ENCODE measurements around the gene MEI1.
A peak's percentile ranks its signal among the peaks of the same experiment; 100 is the strongest.

Gene MEI1

DNA sequence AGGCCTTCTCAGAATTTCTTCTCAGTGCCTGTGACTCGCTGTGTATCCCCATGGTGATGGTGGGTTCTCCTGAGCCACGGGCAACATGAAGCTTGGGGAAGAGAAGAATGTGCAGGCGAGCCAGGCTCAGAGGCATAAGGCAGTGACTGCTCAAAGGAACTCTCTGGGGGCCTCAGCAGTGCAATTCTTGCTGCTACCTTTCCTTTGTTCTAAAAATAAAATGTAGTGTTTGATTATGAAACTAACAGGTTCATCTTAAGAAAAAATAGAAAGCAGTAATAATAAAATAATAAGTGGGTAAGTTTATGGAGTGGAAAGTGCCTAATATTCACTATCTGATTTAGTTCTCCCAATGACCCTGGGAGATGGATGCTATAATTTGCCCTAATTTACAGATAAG, 46.7 kb downstream of the MEI1 start:
- Histone ChIP-seq H4K20me1 (ENCODE audit: insufficient read depth, low read length) (no peaks in the 10 kb centered on the region), H3K4me2 (ENCODE audit: low read depth, low read length) (peak overlapping the region; percentile 44), H2AFZ (ENCODE audit: low read length) (peak overlapping the region; percentile 62), H3K4me3 (ENCODE audit: low read length) (no peak overlapping the region), H3K9ac (ENCODE audit: low read length) (peak overlapping the region; percentile 40; the same call in 1 of the 2 replicates), H3K4me1 (ENCODE audit: low read length) (peaks cover 45% of the 10 kb centered on the region), H3K36me3 (replicated peaks; ENCODE audit: insufficient read depth, low read length) (no peaks in the 10 kb centered on the region), H3F3A (ENCODE audit: insufficient read depth, low read length) (peaks cover 23% of the 10 kb centered on the region), H3K9me2 (replicated peaks; ENCODE audit: insufficient read depth, low read length) (no peaks in the 10 kb centered on the region), H3K79me2 (ENCODE audit: low read length) (no peaks in the 10 kb centered on the region), H3K27me3 (replicated peaks; ENCODE audit: insufficient read depth, low read length) (no peaks in the 10 kb centered on the region), H3K9me3 (replicated peaks; ENCODE audit: insufficient read depth, low read length) (no peaks in the 10 kb centered on the region), H3K27ac (ENCODE audit: low read length) (peak overlapping the region; percentile 74; the same call in 1 of the 2 replicates)
- no peak for TF ChIP-seq EZH2phosphoT487 (IDR thresholded peaks at IDR 0.05; ENCODE audit: low read length)
- no peak for DNase-seq

DNA sequence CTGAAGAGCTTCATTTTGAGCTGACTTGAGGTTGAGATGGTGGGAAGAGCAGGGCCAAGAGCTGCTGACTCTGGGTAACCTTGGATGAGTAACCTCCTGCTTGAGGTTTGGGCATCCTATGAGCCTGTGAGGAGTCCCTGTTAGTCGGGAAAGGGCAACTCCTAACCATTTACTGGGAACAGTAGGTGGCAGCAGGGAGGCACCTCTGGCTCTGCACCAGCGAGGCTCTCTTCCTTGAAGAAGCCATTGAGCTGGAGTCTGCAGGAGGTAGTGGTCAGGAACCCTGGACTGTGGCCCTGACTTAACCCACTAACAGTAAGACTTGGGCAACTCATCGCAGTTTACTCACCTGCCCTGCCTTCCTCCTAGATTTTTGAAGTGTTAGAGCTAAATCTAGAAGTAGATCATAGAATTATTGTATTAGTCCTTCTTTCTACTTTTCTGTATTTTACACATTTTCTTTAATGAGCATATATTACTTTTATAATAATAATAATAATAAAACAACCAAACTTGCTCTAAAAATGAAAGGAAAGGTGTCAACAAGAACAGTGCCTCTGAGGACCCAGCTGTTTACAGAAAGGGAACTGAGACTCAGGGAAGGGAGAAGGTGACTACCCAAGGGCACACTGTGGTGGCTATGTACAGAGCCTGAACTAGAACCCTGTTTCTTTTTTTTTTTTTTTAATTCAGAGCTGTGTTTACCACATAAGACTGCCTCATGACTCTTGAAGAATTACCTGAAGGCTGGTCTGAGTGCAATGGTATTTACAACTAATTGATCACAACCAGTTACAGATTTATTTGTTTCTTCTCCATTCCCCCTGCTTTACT, 47.5 kb downstream of the MEI1 start:
- Histone ChIP-seq H4K20me1 (ENCODE audit: insufficient read depth, low read length) (no peaks in the 10 kb centered on the region), H3K9me2 (replicated peaks; ENCODE audit: insufficient read depth, low read length) (no peaks in the 10 kb centered on the region), H3F3A (ENCODE audit: insufficient read depth, low read length) (peaks cover 29% of the 10 kb centered on the region), H3K4me2 (ENCODE audit: low read depth, low read length) (peak overlapping the region; percentile 44), H3K27ac (ENCODE audit: low read length) (peak overlapping the region; percentile 74), H2AFZ (ENCODE audit: low read length) (peak overlapping the region; percentile 62), H3K4me1 (ENCODE audit: low read length) (peaks cover 48% of the 10 kb centered on the region), H3K79me2 (ENCODE audit: low read length) (no peaks in the 10 kb centered on the region), H3K36me3 (replicated peaks; ENCODE audit: insufficient read depth, low read length) (no peaks in the 10 kb centered on the region), H3K9ac (ENCODE audit: low read length) (peak overlapping the region; percentile 40; the same call in 1 of the 2 replicates), H3K4me3 (ENCODE audit: low read length) (no peak overlapping the region), H3K9me3 (replicated peaks; ENCODE audit: insufficient read depth, low read length) (no peaks in the 10 kb centered on the region), H3K27me3 (replicated peaks; ENCODE audit: insufficient read depth, low read length) (no peaks in the 10 kb centered on the region)
- peak; percentile 76 for DNase-seq
- TF ChIP-seq, protein P1, sequence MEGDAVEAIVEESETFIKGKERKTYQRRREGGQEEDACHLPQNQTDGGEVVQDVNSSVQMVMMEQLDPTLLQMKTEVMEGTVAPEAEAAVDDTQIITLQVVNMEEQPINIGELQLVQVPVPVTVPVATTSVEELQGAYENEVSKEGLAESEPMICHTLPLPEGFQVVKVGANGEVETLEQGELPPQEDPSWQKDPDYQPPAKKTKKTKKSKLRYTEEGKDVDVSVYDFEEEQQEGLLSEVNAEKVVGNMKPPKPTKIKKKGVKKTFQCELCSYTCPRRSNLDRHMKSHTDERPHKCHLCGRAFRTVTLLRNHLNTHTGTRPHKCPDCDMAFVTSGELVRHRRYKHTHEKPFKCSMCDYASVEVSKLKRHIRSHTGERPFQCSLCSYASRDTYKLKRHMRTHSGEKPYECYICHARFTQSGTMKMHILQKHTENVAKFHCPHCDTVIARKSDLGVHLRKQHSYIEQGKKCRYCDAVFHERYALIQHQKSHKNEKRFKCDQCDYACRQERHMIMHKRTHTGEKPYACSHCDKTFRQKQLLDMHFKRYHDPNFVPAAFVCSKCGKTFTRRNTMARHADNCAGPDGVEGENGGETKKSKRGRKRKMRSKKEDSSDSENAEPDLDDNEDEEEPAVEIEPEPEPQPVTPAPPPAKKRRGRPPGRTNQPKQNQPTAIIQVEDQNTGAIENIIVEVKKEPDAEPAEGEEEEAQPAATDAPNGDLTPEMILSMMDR (IDR thresholded peaks at IDR 0.05; ENCODE audit: low read length) = peak; percentile 81
- TF ChIP-seq EZH2 (optimal IDR thresholded peaks at IDR 0.05; ENCODE audit: low read depth, low read length) = no peak

DNA sequence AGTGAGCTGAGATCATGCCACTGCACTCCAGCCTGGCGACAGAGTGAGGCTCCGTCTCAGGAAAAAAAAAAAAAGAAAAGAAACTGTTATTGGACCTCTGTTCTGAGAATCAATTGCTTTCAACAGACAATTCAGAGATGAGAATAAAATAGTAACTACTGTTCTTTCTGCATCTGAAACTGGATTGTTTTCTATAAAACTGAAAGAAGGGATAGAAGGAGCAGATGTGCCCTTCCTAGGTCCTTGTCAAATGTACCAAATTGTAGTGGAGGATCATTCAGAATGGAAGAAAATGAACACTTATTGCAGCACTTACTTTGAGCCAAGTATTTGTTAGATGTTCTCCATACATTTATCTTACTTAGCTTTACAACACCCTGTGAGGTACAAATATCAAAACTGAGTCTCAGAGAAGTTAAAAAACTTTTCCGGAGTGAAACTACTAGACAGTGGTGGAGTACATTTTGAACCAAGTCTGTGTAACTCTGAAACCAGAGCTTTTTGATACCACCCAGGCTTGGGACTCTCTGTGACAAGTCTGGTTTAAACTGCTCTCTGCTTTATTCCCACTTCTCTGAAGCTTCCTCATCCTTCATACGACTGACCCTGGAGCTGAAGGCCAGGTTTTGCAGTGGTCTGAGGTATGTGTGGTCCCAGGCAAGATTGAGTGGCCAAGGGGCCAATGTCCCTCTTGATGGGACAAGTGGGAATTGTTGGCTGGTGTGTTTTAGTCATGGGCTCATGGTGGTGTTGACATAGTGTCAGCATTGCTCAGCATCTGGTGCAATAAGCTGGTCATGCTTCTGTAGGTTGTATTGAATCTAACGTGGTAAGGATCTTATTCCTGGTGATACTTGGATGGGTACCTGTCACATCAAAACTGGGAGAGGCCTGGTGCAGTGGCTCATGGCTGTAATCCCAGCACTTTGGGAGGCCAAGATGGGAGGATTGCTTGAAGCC, 53.0 kb downstream of the MEI1 start:
- peak overlapping the region; percentile 47 for H3K4me3 ChIP-seq (ENCODE audit: low read length)
- TF ChIP-seq EZH2 (optimal IDR thresholded peaks at IDR 0.05; ENCODE audit: low read depth, low read length) (no peak), EZH2phosphoT487 (IDR thresholded peaks at IDR 0.05; ENCODE audit: low read length) (no peak)
- TF ChIP-seq, protein P1 (IDR thresholded peaks at IDR 0.05; ENCODE audit: low read length) = no peak
- H2AFZ ChIP-seq (ENCODE audit: low read length) = 0 out of 2 replicates have a peak overlapping the region, but pooled peaks have one; percentile 10
- peak overlapping the region; percentile 92 for H3K27ac ChIP-seq (ENCODE audit: low read length)
- peak; percentile 75 for DNase-seq
- peak overlapping the region; percentile 70 for H3K4me2 ChIP-seq (ENCODE audit: low read depth, low read length)
- H3K9me2 ChIP-seq (replicated peaks; ENCODE audit: insufficient read depth, low read length) = no peaks in the 10 kb centered on the region
- no peaks in the 10 kb centered on the region for H4K20me1 ChIP-seq (ENCODE audit: insufficient read depth, low read length)
- H3K27me3 ChIP-seq (replicated peaks; ENCODE audit: insufficient read depth, low read length) = no peaks in the 10 kb centered on the region
- H3K79me2 ChIP-seq (ENCODE audit: low read length) = peaks cover 37% of the 10 kb centered on the region
- peak overlapping the region; percentile 56 for H3K9ac ChIP-seq (ENCODE audit: low read length)
- H3K4me1 ChIP-seq (ENCODE audit: low read length) = peaks cover 64% of the 10 kb centered on the region
- H3K9me3 ChIP-seq (replicated peaks; ENCODE audit: insufficient read depth, low read length) = no peaks in the 10 kb centered on the region
- peaks cover 45% of the 10 kb centered on the region for H3F3A ChIP-seq (ENCODE audit: insufficient read depth, low read length)
- no peaks in the 10 kb centered on the region for H3K36me3 ChIP-seq (replicated peaks; ENCODE audit: insufficient read depth, low read length)
